Measurements from ENCODE around the gene VWA1.
"Not testable (repeated sequence)": the region's sequence is repeated elsewhere in the genome, so short reads cannot be mapped to it uniquely, and the experiment has no call there.

VWA1 gene

DNA sequence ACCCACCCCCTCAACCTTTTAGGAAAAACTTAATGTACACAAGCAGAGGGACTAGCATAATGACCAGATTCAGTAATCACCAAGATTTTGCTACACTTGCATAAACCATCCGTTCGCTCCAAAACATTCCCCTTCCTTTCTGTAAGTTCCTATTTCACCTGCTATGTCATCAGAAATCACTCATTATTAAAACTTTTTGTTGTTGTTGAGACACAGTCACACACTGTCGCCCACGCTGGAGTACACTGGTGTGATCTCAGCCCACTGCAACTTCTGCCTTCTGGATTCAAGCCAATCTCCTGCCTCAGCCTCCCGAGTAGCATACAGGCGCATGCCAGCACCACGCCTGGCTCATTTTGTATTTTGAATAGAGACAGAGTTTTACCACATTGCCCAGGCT, 31.8 kb upstream of the VWA1 start:
- no peak for DNase-seq

DNA sequence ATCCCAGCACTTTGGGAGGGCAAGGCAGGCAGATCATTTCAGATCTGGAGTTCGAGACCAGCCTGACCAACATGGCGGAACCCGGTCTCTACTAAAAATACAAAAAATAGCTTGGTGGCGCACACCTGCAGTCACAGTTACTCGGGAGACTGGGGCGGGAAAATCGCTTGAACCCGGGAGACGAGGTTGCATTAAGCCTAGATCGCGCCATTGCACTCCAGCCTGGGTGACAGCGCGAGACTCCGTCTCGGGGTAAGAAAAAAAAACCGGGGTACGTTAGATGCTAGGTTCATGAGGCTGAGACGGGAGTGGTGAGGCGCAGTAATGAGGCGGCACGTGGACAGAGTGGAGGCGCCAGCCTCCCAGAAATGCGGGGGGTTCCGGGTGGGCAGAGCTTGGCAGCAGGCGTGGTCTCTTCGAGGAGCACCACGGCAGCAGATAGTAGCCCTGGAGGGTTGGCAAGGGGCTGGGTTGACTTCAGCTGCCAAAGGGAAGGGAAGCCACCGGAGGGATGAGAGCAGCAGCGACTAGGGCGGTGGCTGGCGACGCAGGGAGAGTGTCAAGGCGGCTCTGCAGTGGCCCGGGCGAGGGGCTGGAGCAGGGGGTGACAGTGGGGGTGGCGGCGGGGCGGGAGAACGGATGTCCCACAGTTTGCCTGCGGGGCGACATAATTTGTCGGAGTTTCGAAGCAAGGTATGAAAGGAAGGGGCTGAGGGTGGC, 29.2 kb upstream of the VWA1 start:
- no peak for DNase-seq

DNA sequence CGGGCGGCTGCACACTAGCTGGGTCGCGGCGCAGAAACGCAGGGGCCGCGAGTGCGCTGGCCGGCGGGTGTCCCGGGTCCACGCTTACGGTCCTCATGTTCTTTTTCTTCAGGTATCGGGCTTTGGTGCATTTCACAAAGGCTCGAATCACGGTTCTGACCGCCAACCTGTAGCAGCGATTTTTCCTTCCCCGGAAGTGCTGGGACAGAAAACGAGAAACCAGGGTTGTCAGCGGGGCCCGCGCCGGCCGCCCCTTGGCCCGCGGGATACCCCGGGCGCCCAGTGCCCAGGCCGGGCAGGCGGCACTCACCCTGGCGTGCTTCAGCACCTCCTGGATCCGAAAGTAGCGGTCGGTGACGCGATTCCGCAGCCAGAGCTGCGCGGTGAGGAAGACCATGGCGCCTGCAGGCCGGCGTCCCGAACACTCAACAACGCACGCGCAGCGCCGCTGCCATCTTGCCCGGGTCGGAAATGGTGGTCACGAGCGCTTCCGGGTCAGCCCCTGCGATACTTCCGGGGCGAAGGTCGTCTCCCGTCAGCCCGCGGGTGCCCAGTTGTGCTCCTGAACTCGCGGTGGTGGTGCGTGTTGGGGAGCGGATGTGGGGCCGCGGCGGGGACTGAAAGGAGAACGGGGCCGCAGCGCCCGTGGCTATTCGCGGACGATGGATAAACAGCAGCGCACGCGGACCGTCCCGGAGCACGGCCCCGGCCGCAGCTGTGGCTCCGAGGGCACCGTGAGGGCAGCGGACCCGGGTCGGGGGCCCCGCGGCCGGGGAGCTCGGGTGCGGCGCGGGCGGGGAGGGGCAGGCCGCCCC, 28.5 kb upstream of the VWA1 start, which contains the start of gene MRPL20:
MRPL20 (minus strand) TSS at position 473 of the 815 bp plus-strand sequence; CDS start at position 397, 76 bp downstream.
- peak; percentile 60 for DNase-seq

DNA sequence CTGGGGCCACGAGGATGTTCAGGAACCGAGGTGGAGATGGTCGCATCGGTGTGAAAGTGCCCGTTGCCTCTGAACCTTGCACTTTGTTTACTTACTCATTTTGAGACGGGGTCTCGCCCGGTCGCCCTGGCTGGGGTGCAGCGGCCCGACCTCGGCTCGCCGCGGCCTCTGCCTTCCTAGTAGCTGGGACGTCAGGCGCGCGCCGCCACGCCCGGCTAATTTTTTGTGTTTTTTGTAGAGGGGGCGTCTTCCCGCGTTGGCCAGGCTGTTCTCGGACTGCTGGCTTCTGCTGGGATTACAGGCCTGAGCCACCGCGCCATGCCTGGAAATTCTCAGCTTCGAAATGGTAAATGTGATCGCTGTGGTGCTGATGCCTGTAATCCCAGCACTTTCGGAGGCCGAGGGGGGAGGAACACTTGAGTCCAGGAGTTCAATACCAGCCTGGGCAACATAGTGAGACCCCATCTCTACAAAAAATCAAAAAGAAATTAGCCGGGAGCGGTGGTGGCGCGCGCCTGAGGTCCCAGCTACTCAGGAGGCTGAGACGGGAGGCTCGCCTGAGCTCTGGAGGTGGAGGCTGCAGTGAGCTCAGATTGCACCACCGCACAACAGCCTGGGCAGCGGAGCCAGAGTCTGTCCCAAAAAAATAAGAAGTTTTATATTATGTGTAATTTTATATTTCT, 27.7 kb upstream of the VWA1 start:
- DNase-seq: no peak

DNA sequence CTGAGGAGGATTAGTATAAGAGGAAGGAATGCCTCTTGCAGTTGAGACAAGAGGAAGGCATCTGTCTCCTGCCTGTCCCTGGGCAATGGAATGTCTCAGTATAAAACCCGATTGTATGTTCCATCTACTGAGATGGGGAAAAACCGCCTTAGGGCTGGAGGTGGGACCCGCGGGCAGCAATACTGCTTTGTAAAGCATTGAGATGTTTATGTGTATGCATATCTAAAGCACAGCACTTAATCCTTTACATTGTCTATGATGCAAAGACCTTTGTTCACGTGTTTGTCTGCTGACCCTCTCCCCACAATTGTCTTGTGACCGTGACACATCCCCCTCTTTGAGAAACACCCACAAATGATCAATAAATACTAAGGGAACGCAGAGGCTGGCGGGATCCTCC, 25.3 kb upstream of the VWA1 start:
- not testable (repeated sequence) for DNase-seq

DNA sequence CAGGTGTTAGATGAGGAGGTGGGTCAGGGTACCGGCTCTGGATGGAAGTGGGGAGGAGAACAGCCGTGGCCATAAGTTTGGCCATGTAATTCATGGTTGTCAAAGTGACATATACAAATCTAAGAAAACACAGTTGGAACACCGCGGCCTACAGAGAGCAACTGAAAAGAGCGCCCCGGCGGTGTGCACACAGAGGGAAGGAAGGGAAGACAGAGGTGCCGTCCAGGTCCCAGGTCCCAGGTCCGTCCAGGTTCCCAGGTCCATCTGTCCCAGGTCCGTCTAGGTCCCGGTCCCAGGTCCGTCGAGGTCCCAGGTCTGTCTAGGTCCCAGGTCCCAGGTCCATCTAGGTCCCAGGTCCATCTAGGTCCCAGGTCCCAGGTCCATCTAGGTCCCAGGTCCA, 23.9 kb upstream of the VWA1 start:
- no peak for DNase-seq

DNA sequence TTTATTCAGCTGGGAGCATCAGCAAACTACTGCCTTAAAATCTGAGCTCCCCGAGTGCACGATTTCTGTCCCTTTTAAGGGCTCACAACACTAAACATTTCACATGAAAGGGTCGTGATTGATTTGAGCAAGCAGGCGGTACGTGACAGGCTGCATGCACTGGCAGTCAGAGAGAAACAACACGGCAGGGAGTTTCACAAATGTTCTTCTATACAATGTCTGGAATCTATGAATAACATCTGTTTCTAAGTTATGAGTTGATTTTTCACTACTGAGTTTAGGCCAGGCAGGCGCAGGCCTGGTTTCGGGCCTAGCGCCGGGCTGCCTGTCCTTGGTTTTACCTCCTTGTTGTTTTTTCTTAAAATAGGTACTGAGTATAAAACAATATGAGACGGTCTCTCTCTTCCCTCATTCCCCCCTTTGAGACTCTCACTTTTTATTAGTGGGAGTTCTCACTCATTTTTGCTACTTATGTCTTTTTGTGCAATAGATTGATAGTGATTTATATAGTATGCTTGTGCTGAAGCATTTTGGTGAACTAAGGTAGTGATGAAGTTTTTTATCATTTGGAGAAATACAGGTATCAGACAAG, 23.1 kb upstream of the VWA1 start:
- not testable (repeated sequence) for DNase-seq

DNA sequence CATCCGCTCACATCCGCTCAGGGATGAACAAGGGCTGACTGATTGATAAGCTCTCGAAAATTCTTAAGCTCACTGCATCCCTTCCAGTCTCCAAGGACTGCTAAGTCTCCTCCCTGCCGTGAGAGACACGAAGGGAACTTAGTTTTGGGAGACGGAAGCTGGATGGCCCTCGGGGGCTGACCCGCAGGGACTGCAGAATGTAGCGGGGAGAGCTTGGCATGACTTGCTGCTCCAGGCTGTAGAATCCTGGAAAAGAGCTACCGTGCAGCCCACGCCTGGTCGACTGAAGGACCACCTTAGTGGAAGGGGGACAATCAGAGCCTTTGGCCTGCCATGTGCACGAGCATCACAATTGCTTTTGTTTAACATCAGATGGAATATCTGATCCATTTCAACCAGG, 19.7 kb upstream of the VWA1 start:
- DNase-seq: no peak

DNA sequence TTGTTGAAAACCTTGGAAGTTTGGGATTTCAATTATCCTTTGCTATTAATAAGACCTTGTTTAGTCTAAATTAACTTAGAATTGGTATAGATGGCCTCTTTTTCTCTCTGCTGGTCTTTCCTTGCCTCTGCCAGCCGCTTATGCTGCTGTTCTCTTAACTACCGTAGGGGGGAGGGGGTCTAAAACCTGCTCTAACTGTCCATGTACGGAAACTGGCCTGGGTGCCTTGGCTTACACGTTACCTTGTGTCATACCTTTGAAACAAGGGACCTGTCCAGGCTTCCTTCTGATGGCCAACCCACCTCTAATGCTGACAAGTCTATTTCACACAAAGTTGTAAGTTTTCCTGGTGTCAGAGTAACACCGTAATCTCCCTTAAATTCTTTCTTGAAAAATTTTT, 18.1 kb upstream of the VWA1 start:
- DNase-seq: not testable (repeated sequence)

DNA sequence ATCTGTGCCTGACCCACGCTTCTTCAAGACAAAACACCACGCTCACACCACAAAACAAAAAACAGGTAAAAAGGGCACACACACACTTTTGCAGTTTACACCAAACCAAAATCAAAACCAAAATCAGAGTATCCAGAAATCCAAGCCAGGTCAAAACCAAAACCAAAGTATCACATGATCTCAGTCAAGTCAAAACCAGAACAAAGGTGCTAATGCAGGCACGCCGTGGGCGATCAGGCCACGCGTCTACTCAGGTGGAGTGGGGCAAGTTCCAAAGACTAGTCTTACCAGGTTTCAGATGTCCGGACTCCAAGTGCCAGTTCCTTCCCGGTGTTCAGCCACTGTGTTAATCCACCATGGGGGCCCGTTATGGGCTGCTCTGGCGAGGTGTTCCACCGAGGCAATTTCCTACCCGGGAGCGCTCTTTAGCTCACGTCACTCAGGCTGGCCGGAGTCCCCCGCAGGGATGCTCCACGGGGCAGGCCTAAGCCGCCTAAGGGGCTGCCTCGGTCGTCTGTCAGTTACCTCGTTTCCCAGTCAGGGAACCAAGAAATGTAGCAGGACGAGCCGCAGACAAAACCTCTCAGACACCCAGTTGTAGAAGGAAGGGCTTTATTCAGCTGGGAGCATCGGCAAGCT, 17.5 kb upstream of the VWA1 start:
- DNase-seq: not testable (repeated sequence)

DNA sequence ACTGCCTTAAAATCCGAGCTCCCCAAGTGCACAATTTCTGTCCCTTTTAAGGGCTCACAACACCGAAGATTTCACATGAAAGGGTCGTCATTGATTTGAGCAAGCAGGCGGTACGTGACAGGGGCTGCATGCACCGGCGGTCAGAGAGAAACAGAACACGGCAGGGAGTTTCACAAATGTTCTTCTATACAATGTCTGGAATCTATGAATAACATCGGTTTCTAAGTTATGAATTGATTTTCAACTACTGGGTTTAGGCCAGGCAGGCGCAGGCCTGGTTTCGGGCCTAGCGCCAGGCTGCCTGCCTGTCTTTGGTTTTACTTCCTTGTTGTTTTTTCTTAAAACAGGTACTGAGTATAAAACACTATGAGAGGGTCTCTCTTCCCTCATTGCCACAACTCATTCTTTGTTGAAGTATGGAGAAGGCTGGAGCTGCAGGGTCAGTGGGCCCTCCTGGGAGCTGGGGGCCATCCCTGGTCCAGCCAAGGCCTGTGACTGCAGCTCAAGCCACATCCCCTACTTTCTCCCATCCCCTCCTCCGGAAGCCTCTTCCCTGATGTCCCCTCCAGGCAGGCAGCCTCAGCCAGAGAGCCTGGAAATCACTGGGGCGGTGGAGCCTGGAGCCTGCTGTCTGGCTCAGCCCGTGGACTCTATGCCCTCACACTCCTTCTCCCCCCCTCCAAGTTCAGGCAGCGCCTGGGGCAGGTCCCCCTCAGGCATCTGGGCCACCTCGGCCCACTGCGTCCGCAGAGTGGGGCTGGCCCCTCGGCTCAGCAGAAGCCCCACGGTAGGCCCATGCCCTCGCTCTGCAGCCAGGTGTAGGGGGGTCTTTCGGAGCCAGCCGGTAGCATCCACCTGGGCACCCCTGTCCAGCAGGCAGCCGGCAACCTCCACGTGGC, 16.8 kb upstream of the VWA1 start:
- DNase-seq: no peak

DNA sequence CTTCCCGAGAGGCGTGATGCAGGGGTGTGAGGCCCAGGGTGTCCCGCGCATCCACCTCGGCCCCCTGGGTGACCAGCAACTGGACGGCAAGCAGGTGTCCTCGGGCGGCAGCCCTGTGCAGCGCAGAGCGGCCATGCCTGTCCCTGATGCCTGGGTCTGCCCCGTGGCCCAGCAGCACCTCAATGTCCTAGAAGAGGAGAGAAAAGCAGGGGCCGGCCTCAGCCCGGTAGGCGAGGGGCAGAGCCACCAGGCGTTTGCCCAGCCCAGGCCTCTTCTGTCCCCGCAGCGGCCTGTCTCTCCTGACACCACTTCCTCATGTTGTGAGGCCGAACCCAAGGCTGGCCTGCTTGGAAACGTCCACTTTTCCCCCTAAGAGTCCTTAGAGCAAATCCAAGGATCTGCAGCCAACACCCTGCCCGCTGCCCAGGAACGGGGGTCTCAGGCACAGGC, 16.1 kb upstream of the VWA1 start:
- no peak for DNase-seq

DNA sequence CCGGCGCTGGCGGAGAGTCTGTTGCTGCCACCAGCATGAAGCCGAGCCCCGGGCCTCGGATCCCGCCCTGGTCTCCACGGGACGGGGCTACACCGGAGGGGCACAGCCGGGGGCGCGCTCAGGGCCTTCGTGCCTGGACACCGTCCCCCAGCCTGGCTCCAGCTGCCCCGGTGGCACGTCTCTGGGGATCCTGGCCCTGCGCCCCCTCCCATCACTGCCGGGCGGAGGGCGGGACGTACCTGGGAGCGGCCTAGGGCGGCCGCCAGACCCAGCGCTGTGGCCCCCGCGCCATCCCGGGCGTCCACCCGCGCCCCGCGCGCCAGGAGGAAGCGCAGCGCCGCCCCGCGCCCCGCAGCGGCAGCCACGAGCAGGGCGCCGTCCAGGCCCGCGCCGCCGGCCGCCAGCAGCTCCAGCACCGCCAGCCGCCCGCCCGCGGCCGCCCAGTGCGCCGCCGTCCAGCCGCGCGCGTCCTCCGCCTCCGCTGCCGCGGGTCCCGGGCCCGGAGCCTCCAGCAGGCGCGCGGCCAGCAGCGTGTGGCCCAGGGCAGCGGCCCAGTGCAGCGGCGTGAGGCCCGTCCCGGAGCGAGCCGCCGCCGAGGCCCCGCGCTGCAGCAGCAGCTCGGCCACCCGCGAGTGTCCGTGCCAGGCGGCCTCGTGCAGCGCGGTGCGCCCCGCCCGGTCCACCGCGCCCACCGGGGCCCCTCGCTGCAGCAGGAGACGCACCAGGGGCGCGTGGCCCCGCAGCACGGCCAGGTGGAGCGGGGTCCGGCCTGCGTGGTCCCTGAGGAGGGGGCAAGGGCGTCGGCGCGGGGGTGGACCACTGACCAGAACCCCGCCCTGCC, 15.5 kb upstream of the VWA1 start:
- DNase-seq: no peak

DNA sequence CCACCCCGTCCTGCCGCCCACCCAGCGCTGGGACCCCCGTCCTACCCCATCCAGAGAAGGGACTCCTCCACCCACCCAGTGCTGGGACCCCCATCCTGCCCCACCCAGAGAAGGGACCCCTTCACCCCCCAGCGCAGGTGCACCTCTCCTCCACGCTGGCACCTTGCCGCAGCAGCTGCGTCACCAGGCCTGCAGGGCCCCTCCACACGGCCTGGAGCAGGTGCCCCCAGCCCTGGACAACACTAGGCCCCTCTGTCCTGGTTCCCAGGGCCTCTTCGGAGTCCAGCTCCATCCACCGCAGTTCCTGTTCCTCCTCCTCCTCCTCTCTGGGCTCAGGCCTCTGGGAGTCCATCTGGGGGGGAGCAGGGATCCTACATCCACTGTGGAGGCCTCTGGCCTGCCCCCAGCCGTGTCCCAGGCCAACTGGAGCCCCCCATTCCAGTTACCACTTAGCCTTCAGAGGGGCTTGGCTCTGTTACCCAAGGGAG, 14.8 kb upstream of the VWA1 start:
- DNase-seq: no peak

DNA sequence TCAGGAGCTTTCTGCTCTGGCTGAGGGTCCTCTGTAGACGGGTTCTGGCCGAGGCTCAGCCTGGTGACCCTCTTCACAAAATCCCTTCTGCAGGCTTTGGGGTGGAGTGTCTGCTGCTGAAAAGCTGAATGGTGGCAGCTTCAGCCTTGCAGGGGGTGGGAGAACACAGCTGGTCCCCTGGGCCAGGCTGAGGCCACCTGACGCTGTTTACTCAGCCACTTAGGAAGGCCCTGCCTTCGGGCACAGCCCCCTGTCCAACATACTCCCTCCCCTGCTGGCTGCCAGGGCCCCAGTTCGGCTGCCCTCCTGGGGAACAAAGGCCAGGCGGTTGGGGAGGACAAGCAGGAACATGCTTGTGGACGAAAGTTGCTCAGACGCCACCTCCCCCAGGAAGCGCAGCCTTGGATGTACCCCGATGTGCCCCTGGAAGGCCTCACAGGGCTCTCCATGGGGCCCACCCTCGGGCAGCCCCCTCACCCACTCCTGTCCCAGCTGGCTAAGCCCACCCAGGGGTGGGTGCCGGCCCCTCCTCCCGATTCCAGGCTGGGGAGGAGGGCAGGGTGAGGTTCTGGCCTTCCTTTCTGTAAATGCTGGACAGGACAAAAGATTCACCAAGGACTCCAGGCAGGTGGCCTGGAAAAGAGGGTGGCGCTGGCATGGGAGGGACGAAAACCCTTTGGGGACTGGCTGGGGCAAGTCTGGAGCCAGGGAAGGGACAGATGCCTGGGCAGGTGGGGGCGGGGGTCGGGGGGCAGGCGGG, 14.2 kb upstream of the VWA1 start, which contains the start of gene ANKRD65:
ANKRD65 (minus strand) TSS at position 130 of the 760 bp plus-strand sequence. CDS start 271 bp downstream, outside the sequence.
- DNase-seq: peak; percentile 80

DNA sequence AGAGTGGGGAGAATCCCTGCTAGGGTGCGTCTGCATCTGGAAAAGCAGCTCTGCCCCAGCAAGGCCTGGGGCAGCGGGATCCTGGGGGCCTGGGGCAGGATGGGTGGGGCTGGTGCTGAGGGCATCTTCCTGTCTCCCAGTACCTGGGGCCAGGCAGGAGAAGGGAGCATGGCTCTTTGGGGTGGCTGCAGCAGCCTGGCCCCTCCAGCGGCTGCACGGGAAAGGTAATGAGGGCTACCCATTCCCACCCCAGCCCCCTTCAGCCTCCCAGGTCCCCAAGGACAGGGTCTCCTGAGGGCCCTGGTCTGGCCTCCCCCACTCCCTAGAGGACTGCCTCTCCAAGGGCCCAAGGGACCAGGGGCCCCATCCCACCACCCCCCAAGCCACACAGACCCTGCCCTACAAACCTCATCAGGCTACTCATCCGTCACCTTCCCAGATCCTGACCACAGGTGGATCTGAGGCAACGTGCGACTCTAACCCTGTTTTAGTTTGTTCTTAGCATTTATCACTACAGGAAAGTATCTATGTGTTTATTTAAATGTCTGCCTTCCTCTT, 13.5 kb upstream of the VWA1 start:
- DNase-seq: no peak

DNA sequence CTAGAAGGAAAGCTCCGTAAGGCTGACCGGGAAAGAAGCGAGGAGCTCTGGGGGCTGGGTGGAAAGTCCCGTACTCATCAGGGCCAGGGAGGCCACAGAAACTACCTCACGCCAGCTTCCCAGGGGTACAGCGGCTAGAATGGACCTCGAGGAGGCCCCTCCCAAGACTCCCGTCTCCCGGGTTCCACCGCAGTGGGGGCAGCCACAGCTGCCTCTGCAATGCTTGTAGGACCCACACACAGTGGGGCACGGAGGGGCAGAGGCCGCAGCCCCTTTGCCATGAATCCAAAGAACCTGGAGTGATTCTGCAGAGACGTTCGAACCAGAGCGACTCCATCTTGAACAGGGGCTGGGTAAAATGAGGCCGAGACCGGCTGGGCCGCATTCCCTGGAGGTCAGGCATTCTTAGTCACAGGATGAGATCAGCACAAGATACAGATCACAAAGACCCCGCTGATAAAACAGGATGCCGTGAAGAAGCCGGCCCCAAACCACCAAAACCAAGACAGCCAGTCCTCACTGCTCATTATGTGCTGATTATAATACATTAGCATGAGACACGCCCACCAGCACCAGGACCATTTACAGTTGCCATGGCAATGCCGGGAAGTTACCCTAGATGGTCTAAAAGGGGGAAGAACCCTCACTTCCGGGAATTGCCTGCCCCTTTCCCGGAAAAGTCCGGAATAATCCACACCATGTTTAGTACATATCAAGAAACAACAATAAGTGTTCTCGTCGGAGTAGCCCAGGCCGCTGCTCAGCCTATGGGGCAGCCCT, 12.8 kb upstream of the VWA1 start:
- DNase-seq: no peak

DNA sequence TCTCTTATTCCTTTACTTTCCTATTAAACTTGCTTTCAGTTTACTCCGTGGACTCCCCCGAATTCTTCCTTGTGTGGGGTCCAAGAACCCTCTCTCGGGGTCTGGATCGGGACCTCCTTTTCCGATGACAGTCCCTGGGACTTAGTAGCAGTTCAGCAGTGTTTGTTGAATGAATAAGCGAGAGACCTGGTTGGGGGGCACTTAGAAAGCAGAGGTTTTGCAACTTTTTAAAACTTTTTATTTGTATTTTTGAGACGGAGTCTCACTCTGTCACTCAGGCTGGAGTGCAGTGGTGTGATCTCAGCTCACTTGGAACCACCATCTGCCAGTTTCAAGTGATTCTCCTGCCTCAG, 12.3 kb upstream of the VWA1 start:
- DNase-seq: no peak

Data from NCI-H524 treated with DMSO at 0.1 percent for 48 hours (cell line).